B cell (primary cell): ENCODE data around the gene HIVEP1. TPM values are rescaled to one million over a fixed set of nuclear protein-coding genes. Genes with fewer than 3 reads are reported as not detected.
A peak's percentile ranks its signal among the peaks of the same experiment; 100 is the strongest.

Experiments
- ATAC-seq: fragments of 200-7000 bp; cut with Tn5 transposase; one replicate; pipeline ENCODE4 v1.10.0; 2021; ENCODE audit warnings: low read depth, mild to moderate bottlenecking, moderate number of reproducible peaks, moderate library complexity
- CTCF ChIA-PET: fragments of 350-600 bp; sonication (Branson Sonifier 250); formaldehyde crosslinking; loops from one replicate; lab custom pipeline; 2021; ENCODE audit warnings: antibody characterized with exemption, inconsistent platforms; lab: Charles Lee
- POLR2A ChIA-PET: fragments of 350-600 bp; sonication (Branson Sonifier 250); formaldehyde crosslinking; loops from one replicate; lab custom pipeline; 2021; ENCODE audit warnings: antibody characterized with exemption; lab: Charles Lee
- DNase-seq: peaks from one replicate; pipeline ENCODE4 v3.0.0; 2013
- H2AFZ ChIP-seq: 2 replicates; pipeline ENCODE4 v1.6.1; 2012; ENCODE audit warnings: mild to moderate bottlenecking, low read depth, low read length; ENCODE audit not compliant: insufficient read depth, poor library complexity, severe bottlenecking
- H3K27ac ChIP-seq, 2 donors: 1 replicate in 1 of 2; 2 replicates in 1 of 2; pipeline ENCODE4 v1.5.1; 2012 to 2013; ENCODE audit warnings: low read length in 2 of 2, mild to moderate bottlenecking in 2 of 2, moderate library complexity in 1 of 2
- H3K27me3 ChIP-seq, 4 experiments: fragments of 200-600 bp in 1 of 4; sonication (generic) in 1 of 4; replicated peaks in 1 of 4; 1 replicate in 2 of 4; 2 replicates in 2 of 4; pipeline versions ENCODE4 v1.6.1 to v1.7.0; 2013 to 2016; ENCODE audit warnings: low read length in 3 of 4, mild to moderate bottlenecking in 2 of 4, mixed read lengths in 1 of 4, moderate library complexity in 1 of 4; ENCODE audit not compliant: insufficient read depth in 4 of 4, control insufficient read depth in 3 of 4; ENCODE audit errors: control extremely low read depth in 1 of 4
- H3K36me3 ChIP-seq, 2 experiments: replicated peaks in 1 of 2; 1 replicate in 1 of 2; 2 replicates in 1 of 2; pipeline versions ENCODE4 v1.6.1 to v1.7.1; 2013; ENCODE audit warnings: low read length in 1 of 2; ENCODE audit not compliant: insufficient read depth in 2 of 2, control insufficient read depth in 1 of 2; ENCODE audit errors: control extremely low read depth in 1 of 2, extremely low read depth in 1 of 2
- H3K4me1 ChIP-seq, 2 donors: fragments of 200-600 bp in 1 of 2; sonication (generic) in 1 of 2; 1 replicate in 1 of 2; 2 replicates in 1 of 2; pipeline versions ENCODE4 v1.5.1 to v1.6.1; 2013 to 2017; ENCODE audit warnings: low read length in 2 of 2; ENCODE audit not compliant: control insufficient read depth in 2 of 2, insufficient read depth in 2 of 2
- H3K4me2 ChIP-seq: replicated peaks from 2 replicates; pipeline ENCODE3; 2012; ENCODE audit warnings: mild to moderate bottlenecking, low read depth, low read length; ENCODE audit not compliant: poor library complexity, severe bottlenecking
- H3K4me3 ChIP-seq, 5 experiments: fragments of 200-600 bp in 1 of 5; sonication (generic) in 1 of 5; 1 replicate in 3 of 5; 2 replicates in 2 of 5; pipeline versions ENCODE4 v1.5.1 to v1.7.0; 2011 to 2016; ENCODE audit warnings: low read length in 4 of 5, mild to moderate bottlenecking in 4 of 5, low read depth in 2 of 5, control low read depth in 1 of 5, moderate library complexity in 1 of 5; ENCODE audit not compliant: insufficient read depth in 1 of 5; ENCODE audit errors: control extremely low read depth in 1 of 5, extremely low read depth in 1 of 5
- H3K79me2 ChIP-seq: fragments of 200-600 bp; sonication (generic); one replicate; pipeline ENCODE4 v1.6.0; 2016; ENCODE audit warnings: low read length; ENCODE audit not compliant: control insufficient read depth, insufficient read depth
- H3K9ac ChIP-seq: fragments of 200-600 bp; sonication (generic); 2 replicates; pipeline ENCODE4 v1.6.1; 2017; ENCODE audit warnings: mild to moderate bottlenecking, low read length, moderate library complexity
- H3K9me3 ChIP-seq, 3 donors: one replicate each; pipeline versions ENCODE4 v1.6.1 to v1.7.1; 2013; ENCODE audit warnings: low read length in 2 of 3; ENCODE audit not compliant: control insufficient read depth in 2 of 3, insufficient read depth in 1 of 3; ENCODE audit errors: control extremely low read depth in 1 of 3
- H4K20me1 ChIP-seq: 2 replicates; pipeline ENCODE4 v1.6.0; 2012; ENCODE audit warnings: mild to moderate bottlenecking, low read length; ENCODE audit not compliant: insufficient read depth, control insufficient read depth, poor library complexity, severe bottlenecking
- H3K27ac Mint-ChIP-seq: one replicate; pipeline ENCODE4 v1.8.0; 2021; ENCODE audit warnings: mixed read lengths
- H3K27me3 Mint-ChIP-seq: one replicate; pipeline ENCODE4 v1.8.0; 2021; ENCODE audit warnings: mixed read lengths
- H3K4me1 Mint-ChIP-seq: one replicate; pipeline ENCODE4 v1.8.0; 2021; ENCODE audit warnings: mixed read lengths
- H3K4me3 Mint-ChIP-seq: one replicate; pipeline ENCODE4 v1.8.0; 2021; ENCODE audit warnings: mixed read lengths
- H3K9me3 Mint-ChIP-seq: one replicate; pipeline ENCODE4 v1.8.0; 2022; ENCODE audit warnings: mixed read lengths; ENCODE audit not compliant: insufficient read depth
- CTCF ChIP-seq: fragments of 200-600 bp; IDR thresholded peaks from one replicate; pipeline ENCODE4 v1.8.0; 2022; ENCODE audit warnings: antibody characterized with exemption, mild to moderate bottlenecking
- EZH2 ChIP-seq: IDR thresholded peaks from 2 replicates; pipeline ENCODE4 v1.6.1; 2012; ENCODE audit warnings: borderline replicate concordance, low read depth, mild to moderate bottlenecking, moderate library complexity, low read length; ENCODE audit not compliant: insufficient read depth, poor library complexity, severe bottlenecking
- WGBS: methylation state at CpG from one replicate; pipeline ENCODE4 v1.1.5; 2013; ENCODE audit warnings: missing lambda C conversion rate; ENCODE audit not compliant: insufficient coverage; 5-methylcytosine and 5-hydroxymethylcytosine counted together
- intact Hi-C: fragments of 100-400 bp; cut with micrococcal nuclease; formaldehyde crosslinking; loops from one replicate; pipeline ENCODE4 v1.10.0; 2022
- polyA plus RNA-seq: library from polyadenylated mRNA; depleted of rRNA; stranded (reverse); fragments of >200 nt; gene quantifications from 2 replicates; pipeline ENCODE4 v1.2.3, GENCODE V29; 2012
- total RNA-seq, 2 donors: library from RNA; stranded (reverse); fragments of 120-200 nt in 1 of 2; gene quantifications; 1 replicate in 1 of 2; 2 replicates in 1 of 2; pipeline versions ENCODE4 v1.2.3 to v1.2.4, GENCODE V29; 2013 to 2022

The HIVEP1 gene
- total and polyA plus RNA-seq, 2 donors (not counting 1 experiment from before 2014, with no cell fraction given): 11.3 to 96.5 TPM

GRCh38 chr6:12148317-12148801 lies 136.2 kb downstream of the HIVEP1 start:
- H3K4me1 Mint-ChIP-seq: peaks cover 5% of the 10 kb centered on the region
- Histone ChIP-seq H3K36me3 (peaks cover 0 to 2% of the 10 kb centered on the region in 2 experiments), H4K20me1 (no peaks in the 10 kb centered on the region), H3K9ac (no peak overlapping the region), H3K4me3 (no peak overlapping the region), H3K4me2 (no peak overlapping the region), H3K4me1 (no peaks in the 10 kb centered on the region), H3K79me2 (no peaks in the 10 kb centered on the region), H3K27me3 (no peaks in the 10 kb centered on the region), H3K27ac (no peak overlapping the region), H2AFZ (no peak overlapping the region), H3K9me3 (no peaks in the 10 kb centered on the region)
- peak overlapping the region; percentile 11 for H3K27ac Mint-ChIP-seq
- H3K9me3 Mint-ChIP-seq: no peaks in the 10 kb centered on the region
- intact Hi-C loops: no loop called here
- ATAC-seq (no peak), DNase-seq (no peak)
- H3K27me3 Mint-ChIP-seq: no peaks in the 10 kb centered on the region
- CTCF ChIA-PET: no interaction called here
- WGBS: 100% methylated on average over 2 of the region's 3 CpGs
- POLR2A ChIA-PET: no interaction called here
- TF ChIP-seq CTCF (no peak), EZH2 (no peak)
- H3K4me3 Mint-ChIP-seq: no peak overlapping the region

- no peak overlapping the region for H3K4me3 Mint-ChIP-seq
- Histone ChIP-seq H3K9me3 (no peaks in the 10 kb centered on the region), H3K27me3 (no peaks in the 10 kb centered on the region), H3K27ac (no peak overlapping the region), H2AFZ (no peak overlapping the region), H4K20me1 (no peaks in the 10 kb centered on the region), H3K9ac (no peak overlapping the region), H3K36me3 (peaks cover 0 to 2% of the 10 kb centered on the region in 2 experiments), H3K4me1 (no peaks in the 10 kb centered on the region), H3K4me2 (no peak overlapping the region), H3K4me3 (no peak overlapping the region), H3K79me2 (no peaks in the 10 kb centered on the region)
- TF ChIP-seq CTCF (no peak), EZH2 (no peak)
- no peaks in the 10 kb centered on the region for H3K27me3 Mint-ChIP-seq
- 83% methylated on average over 1 of the region's 4 CpGs for WGBS
- ChIA-PET CTCF (no interaction called here), POLR2A (no interaction called here)
- ATAC-seq (no peak), DNase-seq (no peak)
- no peak overlapping the region for H3K27ac Mint-ChIP-seq
- H3K9me3 Mint-ChIP-seq: no peaks in the 10 kb centered on the region
- intact Hi-C loops: no loop called here
- H3K4me1 Mint-ChIP-seq: peaks cover 5% of the 10 kb centered on the region
Observed at GRCh38 chr6:12148841-12149240, 136.7 kb downstream of the HIVEP1 start.
